ENCODE results near the gene BBS9.

The BBS9 gene

DNA sequence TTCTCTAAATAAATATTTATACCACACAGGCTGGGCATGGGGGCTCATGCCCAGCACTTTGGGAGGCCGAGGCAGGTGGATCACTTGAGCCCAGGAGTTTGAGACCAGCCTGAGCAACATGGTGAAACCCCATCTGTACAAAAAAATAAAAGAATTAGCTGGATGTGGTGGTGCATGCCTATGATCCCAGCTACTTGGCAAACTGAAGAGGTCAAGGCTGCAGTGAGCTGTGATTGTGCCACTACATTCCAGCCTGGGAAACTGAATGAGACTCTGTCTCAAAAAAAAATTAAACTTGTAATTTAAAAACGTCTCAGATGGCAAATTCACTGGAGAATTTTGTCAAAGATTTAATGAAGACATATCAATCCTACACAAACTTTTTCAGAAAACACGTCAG is 498.4 kb downstream of the BBS9 start:
- no peak for DNase-seq

- no peak for DNase-seq
These were observed 499.5 kb downstream of the BBS9 start for GRCh38 chr7:33628894-33629293.

GRCh38 chr7:33630359-33630758 is 501.0 kb downstream of the BBS9 start:
- no peak for DNase-seq

- DNase-seq, result no peak
These were observed 503.0 kb downstream of the BBS9 start for GRCh38 chr7:33632322-33632721.

DNA sequence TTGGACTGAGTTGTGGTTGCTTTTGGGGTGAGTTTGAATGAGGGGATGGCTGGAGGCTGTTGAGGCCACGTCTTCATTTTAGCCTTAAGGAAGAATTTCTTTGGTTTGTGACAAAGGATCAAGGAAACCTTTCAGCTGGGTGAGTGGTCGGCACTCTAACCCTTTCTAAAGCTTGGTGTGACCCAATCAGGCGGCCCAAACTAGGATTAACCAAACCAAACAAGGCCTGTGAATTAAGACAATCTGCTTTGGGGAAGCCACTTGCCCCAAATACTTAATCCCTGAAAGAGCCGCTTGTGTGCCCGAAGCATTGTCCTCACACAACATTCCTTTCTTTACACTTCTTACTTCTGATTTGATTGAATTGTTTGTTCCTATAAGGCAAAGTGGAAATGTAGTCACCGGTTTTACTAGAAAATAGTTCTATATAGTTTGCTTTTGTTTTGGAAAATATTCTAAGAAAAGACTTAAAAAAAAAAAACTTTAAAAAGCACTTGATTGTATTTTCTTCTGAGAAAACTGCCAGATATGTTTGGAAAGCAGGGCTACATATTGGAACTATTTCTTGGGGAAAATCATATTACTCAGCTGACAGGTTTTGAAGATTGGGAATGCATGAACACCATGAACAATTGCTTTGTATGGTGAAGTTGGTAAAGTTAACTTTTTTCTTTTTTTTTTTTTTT is 503.6 kb downstream of the BBS9 start:
- no peak for DNase-seq

GRCh38 chr7:33634606-33635005 is 505.2 kb downstream of the BBS9 start:
- DNase-seq, result no peak

DNA sequence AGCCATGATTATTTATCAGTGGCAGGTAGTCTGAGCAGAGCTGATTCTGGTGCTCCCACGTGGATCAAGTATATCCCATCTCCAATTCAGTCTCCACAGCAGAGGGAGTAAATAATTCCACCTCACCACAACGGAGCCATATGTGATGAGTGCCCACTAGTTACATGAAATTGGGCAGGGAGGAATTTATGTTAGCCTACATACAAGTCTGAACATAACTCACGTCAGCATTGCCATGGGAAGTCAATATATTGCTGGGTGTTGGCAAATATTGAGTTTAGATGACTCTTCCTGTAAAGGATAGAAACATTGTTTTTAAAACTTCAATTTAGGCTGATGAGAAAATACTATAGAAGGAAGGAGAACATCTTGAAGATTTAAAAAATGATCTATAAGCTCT is 507.0 kb downstream of the BBS9 start:
- DNase-seq, result no peak

DNA sequence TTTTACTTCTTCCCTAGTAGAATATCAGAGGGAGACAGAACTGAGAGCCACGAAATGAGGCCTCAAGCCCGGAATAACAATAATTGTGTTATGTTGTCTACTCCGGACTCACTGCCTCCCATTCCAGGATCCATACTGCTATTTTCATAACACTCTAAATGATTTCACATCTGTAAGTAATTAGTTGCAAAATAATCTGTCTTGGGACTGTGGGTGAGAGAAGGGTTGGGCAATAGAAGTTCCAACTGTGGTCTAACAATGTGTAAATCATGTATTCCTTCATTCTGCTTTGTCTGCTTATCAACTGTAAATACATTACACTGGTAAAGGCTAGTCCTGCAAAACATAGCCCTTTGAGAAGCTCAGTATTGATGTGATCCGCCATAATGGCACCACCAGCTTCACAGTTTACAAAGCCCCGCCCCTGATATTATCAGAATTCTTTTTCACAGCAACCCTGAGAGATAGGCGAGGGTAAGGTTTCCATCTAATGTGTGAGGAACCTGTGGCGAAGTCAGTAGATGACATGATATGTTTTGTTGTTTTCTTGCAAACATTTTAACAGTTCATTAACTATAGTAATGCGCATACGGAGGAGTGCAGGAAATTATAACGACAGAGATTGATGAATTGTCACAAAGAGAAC is 510.3 kb downstream of the BBS9 start:
- no peak for DNase-seq

DNA sequence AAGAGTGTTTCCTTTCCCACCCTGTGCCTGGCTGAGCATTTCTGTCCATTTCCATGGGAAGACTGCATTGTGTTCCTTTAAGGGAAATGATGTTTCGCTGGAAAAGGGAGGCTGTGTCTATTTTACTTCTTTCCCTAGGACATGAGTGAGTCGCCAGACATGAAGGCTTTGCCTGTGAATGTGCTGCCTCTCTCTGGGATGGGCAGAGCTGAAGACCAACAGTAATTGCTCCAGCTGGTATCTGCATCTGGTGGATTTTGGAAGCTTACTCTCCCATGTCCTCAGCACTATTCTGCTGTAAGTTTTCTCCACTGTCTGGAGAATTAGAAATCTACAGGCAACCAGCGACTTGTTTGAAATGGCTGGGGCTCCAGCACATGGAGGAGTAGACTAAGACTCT is 511.4 kb downstream of the BBS9 start:
- no peak for DNase-seq

DNA sequence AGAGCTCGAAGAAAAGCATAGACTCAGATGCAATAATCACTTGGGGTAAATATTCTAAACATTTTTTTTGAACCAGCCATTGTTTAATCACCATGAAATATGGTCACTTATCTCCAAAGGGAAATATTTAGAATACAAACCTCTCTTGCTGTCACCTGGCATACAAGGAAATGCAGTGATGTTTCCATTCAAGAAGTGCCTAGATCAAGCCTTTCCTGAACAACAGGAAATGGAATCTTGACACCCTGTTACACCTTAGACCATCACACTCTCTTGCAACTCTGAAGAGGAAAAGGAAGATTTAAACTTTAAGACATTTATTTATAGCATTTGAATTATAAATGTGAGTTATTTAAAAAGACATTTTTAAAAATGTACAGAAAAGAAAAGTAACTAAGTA is 512.9 kb downstream of the BBS9 start:
- no peak for DNase-seq

GRCh38 chr7:33643530-33643929 is 514.2 kb downstream of the BBS9 start:
- no peak for DNase-seq

GRCh38 chr7:33644489-33644888 is 515.1 kb downstream of the BBS9 start:
- no peak for DNase-seq

DNA sequence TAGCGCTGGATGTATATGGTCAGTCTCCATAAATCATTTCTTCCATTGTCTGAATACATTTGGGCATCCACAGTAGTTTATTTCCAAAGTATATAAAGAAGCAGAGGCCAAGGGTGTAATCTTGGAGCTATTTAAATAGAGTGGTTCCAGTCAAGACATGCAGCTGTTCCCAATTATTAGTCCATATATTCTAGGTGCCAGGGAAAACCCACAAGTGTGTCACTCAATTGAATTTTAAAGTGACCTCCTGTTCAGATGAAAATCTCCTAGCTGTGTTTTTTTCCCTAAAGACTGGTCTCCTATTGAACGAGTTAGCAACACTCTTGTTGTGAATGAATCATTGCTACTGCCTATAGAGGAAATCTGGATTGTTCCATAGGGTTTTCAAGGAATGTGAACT is 515.7 kb downstream of the BBS9 start:
- no peak for DNase-seq

DNA sequence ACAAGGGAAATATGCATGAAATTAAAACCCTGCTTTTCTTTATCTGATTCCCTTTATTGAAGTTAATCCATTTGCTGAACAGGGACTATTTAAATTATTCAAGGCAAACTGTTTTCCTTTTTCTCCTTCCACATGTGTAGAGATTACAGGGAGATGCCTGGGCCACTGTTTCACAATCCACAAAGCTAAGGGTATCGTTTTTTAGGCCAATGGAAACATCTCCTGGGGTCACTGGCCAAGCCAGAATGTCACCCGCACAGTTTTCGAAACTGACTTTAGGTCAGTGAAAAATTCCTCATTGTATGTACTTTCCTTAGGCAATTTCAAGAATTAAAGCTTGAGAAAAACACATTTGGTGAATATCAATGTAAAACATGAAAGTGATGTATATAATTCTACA is 516.8 kb downstream of the BBS9 start:
- no peak for DNase-seq

DNA sequence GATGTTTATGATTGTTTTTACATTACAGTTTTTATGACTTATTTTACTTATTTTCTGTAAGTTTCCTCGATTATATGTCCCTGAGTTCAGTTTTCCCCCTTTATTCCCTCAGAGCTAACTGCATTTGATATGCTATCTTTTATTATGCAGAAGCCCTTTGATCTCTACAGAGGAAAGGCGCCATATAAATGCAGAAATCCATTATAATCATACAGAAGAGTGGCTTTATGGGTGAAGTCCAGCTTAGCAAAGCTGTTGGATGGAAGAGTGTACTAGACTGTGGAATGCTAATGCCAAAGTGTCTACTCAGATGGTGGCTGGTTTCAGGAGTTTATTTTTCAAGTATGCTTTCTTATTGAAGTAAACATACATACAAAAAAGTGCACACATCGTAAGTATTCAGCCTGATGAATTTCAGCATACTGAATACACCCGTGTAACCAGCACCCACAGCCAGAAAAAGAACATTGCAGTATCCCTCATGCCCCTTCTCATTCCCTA is 517.6 kb downstream of the BBS9 start:
- no peak for DNase-seq

- DNase-seq, result no peak
These were observed 520.4 kb downstream of the BBS9 start for GRCh38 chr7:33649476-33650441.

GRCh38 chr7:33650828-33651227 is 521.5 kb downstream of the BBS9 start:
- DNase-seq, result no peak

DNA sequence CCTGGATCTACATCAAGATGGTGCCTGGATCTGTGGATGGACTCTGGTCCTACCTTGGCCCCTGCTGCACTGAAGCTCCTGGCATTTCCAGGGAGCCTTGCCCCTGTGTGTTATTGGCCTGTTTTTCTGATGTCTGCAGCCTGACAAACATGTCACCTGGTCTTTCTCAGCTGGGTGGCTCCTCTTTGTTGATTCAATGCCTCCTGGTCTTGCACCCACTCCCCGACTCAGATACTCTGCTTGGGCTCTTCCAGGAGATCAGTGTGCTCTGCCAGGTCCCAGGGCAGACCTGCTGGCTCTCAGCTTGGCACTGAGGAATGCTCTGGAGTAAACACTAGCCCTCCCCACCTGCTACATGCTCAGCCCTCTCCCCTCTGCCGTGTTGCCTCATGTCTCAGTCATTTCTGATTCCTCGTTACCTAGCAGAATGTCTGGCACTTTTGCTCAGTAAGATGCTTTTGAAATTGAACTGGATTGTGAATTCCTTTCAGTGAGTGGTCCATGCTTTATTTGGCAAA is 522.7 kb downstream of the BBS9 start:
- no peak for DNase-seq

GRCh38 chr7:33654676-33655075 is 525.3 kb downstream of the BBS9 start:
- no peak for DNase-seq

Data from activated CD4-positive, alpha-beta T cell treated with anti-CD3 and anti-CD28 coated beads, Interleukin-2, Interleukin-6, amounts not matched to agents 100 ng/mL and 50 ng/mL, durations not matched to agents 16 hours and 8 hours (primary cell).